GM18873 (cell line): ENCODE measurements around the gene SEC14L1.
"Not testable (repeated sequence)": the region's sequence is repeated elsewhere in the genome, so short reads cannot be mapped to it uniquely, and the experiment has no call there.

ENCODE experiments used
- ATAC-seq: cut with Tn5 transposase; IDR thresholded peaks from one replicate; pipeline ENCODE4 v1.9.1; 2021; ENCODE audit warnings: mild to moderate bottlenecking, moderate library complexity, moderate number of reproducible peaks; ENCODE audit not compliant: unreplicated experiment, low FRiP score

The SEC14L1 gene

DNA sequence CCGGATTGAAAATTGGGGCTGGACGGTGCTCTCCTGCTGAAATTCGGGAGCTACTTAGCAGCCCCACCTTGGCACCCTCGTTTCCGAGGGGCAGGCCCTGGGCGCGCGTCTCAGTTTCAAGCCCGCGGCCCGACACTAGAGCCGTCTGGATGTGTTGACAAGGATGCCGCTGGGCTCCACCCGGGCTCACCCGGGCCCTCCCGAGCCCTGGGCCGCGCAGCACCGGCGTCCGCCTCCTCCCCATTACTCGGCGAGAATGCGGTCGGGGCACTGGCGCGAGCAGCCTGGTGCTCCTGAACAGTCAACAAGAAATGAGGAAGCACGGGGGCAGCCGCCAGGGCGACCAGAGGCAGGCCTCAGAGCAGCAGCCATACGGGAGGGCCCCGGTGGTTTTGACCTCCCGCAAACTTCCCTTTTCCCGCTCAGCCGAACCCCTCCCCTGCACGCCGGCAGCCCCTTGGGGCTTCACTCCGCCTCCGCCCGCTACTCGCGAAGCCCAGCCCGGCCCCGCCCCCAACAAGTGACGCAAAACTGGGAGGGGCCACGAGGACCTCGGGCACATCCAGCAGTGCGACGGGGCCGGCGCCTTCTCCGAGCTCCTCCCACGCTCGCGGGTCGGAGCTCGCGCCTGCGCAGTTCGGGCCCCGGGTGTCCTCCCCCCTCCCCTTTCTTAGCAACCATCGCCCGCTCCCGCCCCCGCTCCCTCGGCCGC lies 447 bp upstream of the SEC14L1 start:
- peak; percentile 71 for ATAC-seq

DNA sequence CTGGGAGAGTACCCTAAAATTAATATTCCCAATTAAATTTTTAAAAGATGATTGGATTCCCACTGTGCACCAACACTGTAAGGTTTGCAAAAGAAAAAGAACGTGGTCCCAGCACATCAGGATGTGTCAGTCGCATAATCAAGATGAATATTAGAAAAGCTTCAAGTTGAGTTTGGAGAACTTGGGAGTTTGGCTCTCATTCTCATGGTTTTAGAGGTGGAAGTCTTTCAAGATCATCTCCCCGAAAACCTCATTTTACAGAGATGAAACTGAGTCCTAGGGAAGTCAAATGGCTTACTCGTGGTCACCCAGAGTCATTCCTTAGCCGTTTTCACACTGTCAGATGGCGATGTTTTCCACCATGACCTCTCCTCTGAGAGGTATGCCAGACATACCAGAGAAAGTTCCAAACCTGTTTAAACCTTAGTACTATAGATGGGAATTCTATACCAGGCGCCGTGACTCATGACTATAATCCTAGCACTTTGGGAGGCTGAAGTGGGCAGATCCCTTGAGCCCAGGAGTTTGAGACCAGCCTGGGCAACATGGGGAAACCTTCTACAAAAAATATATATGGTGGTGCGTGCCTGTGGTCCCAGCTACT lies 1.2 kb downstream of the SEC14L1 start:
- ATAC-seq, result no peak

DNA sequence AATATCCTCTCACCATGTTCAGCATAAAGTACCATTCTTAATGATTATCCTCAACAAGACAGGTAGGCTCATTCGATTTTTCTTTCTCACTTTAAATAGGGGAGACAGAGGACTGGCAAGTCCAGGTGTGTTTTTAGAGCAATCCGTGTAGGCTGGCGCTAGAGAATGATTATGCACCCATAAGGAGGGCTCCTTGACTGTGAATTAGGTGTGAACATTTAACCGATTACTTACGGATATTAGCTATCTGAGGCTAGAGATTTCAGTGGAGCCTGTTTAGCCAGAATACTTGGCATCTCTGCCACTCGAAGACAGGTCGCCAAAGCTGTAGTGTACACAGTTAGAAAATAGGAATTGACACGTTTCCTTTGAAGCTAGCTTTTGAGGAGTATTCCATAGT lies 1.9 kb downstream of the SEC14L1 start:
- no peak for ATAC-seq

DNA sequence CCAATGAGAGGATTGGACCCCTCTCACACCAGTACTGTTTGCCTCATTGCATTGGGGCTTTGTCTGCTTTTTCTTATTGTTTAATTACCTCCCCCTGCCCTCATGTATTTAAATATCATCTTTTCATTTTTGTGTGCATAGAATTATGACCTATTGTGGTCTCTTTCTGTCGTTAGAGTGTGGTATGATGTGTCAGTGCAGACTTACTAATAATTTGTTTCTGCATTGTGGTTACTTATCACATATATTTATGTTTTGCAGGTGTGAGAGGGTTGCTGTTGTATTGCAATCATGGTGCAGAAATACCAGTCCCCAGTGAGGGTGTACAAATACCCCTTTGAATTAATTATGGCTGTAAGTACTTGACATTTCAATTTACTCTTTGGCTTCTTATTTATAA lies 2.5 kb downstream of the SEC14L1 start:
- ATAC-seq, result no peak

DNA sequence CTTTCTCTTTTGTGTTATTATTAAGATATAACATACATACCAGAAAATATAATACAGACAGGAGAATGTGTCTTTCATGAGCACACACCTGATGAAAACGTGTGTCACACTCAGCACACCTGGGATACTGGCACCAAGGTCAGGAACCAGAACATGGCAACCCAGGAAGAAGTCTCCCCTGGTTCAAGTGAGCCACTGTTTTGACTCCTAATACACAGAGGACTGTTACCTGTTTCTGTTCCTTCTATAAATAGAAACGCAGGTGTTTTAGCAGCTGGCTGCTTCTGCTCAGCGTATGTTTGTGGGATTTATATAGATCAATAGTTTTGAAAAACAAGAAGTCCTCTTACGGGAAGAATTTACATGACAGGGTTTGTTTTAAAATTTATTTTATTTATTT lies 3.5 kb downstream of the SEC14L1 start:
- ATAC-seq, result no peak

DNA sequence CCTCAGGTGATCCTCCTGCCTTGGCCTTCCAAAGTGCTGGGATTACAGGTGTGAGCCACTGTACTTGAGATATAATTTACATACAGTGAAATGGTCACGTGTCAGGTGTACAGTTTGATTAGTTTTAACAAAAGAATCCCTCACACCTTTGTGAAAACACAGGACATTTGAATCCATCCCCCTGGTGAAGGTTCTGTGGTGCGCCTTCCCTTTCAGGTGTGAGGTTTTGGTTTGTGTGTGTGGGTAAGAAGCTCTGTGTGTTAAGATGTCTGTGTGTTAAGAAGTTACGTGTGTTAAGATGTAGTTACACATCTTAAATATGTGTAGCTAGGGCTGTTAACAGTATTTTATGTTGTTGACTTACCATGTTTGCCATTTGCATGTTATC lies 4.4 kb downstream of the SEC14L1 start:
- no peak for ATAC-seq

DNA sequence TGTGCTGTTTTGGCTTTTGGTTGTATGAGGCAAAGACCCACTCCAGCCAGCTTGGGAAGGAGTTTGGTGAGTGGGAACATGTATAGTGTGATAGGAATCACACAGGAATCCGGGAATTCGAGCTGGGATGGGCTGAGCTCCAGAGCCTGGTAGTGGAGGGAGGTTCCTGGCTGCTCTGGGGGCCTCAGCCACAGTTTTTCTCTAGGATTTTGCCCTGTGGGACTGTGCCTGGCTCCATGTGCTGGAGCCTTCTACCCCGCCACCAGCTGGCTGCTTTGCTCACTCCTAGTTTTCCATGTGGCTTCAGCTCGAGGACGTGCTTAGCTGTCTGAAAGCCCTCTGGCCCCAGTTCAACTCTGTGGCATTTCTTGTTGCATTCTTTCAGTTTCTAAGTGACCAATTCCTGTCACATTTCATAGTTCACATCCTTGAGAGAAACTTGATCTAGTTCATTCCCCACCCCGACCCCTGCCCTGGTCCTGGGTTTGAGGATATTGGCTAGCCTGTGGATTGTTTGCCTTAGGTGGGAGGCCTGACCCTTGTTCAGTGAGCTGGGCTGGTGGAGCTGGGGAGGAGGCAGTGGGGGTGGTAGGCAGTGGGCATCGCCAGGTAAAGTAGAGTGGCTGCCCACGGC lies 5.0 kb downstream of the SEC14L1 start:
- no peak for ATAC-seq

DNA sequence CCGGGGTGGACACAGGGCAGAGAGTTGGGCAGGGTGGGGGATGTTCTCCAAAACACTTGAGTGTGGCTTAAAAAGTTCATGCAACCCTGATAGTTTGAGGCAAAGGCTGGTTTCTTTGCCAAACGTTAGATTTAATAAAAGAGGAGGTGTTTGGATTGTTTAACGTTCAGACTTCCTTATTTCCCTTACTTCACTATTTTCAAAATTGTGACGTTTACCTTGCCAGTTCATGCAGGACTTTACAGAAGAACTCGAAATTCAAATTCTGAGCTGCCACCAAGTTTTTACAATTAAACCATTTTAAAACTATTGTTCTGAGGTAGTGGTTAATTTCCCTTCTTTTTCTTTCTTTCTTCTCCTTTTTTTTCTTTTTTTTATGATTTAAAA lies 5.5 kb downstream of the SEC14L1 start:
- ATAC-seq, result no peak

DNA sequence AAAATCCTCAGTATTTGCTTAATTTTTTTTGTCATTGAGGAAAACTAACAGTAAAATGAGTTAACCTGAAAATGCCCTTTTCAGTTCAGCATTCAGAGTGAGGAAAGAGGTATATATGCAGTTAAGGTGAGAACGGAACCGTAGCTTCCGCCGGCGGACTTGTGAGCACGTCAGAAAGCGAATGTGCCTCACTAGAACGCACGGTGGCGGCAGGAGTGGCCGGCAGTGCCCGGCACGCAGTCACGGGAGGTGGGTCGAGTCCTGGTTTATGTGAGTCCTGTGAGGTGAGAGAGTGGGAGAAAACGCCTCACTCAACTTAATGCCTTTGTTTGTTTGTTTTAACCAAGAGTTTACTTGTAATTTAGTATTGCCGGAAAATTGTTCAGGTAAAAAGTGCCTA lies 6.1 kb downstream of the SEC14L1 start:
- no peak for ATAC-seq

DNA sequence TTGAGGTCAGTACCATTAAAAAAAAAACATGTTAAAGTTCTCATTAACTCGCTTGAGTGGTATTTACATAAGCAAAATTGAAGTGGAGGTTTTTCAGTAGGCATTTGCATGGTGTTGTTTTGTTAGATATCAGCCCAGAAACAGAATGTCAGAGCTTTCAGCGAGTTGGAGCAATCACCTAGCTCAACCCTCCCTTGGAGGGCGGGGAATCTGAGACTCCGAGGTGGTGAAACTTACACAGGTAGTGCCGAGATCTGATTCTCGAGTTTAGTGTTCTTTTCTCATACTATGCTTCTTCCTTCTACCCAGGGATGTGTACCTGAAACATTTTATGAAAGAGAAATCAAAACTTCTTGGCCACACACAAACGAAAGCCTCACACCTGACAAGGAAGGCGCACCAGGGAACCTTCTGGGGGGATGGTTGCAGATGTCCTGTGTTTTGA lies 6.6 kb downstream of the SEC14L1 start:
- ATAC-seq, result peak; percentile 48

DNA sequence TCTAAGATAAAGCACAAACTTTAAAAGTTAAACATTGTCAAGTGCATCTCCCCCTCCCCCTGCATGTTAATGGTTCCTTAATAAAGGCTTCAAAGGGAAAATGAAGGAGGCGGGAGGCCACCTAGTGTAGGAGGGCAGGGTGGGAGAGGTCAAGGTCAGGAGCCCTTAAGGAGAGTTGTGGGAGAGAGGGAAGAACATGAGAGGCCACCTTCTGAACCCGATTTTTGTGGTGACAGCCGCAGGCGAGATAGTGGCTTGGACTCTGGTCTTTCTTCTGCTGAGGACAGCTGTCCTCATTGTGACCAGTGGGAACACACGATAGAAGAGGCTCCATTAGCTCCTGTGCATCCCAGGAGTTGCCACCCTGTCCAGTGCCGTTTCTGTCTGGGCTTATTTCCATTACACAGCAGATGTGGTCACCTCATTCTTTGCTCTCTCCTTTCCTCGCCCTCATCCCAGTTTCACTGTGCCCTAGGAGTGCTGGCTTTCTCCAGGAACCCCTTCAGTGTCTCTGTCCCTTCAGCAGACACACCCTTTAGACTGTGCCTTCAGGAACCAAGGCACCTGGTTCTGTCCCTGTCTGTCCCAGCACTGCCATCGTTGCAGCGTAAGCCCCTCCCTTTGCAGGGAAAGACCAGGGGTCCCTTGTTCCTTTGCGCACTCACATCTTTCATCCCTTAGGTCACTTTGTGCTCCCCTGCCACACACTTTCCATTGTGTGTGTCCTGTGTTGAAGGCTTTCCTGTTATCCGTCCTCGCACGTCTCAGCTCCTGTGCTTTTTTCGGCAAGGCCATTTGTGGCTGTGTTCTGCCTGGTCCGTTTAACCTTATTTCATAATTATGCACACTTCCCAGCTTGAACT lies 7.5 kb downstream of the SEC14L1 start:
- no peak for ATAC-seq

DNA sequence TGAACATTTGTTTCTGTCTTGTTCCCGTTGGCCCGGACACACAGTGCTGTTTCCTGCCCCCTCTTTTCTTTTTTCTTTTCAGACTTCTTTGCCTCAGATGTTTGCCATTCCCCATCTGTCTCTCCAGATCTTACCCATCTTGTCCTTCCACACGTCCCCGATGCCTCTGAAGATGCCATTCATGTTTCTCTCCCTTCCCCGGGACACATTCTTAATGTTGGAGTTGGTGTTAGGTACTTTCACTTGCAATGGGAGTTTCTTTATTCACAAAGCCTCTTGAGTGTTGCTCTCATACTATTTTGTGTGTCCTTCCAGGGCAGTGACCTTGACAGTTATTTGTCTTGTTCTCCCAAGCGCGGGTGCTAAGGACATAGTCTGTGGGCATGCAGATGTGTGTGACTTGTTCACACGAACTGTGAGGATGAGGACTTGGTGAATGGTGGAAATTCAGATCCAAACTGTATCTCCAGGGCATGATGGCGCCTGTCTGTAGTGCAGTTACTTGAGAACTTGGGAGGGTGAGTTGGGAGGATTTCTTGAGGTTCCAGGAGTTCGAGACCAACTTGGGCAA lies 8.3 kb downstream of the SEC14L1 start:
- ATAC-seq, result no peak

DNA sequence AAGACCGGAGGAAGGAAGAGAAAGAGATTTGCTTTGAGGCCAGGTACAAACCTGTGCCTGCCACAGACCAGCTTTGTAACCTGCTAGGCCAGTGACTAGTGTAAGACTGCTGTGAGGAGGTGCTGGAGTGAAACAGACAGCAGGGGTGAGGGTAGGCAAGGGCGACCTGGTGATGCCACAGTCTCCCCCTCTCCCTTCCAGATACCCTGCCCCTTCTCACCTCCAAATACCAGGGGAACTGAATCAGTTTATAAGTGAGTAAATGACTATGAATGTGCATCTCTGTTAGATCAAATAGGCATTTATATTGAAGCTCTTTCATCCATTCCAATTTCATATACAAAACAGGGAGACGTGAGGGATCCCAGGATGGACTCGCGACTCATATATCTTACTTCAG lies 9.4 kb downstream of the SEC14L1 start:
- no peak for ATAC-seq

DNA sequence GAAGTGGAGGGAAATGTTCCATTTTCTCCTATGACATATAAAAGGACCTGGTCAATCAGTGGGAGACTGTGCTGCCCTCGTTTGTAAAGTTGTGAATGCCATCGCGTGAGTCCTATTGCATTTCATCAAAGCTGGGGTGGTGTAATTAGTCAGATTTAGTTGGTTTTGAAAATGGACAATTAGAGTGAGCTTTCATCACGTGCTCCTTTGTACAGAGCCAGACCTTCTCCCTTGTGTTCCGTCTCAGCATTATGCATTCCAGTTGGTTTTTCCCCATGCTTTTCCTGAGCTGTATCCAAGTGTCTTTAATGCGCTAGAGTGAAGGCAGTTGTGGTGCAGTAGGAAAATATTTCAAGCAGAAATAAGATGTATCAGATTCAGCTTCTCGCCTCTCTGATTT lies 10.4 kb downstream of the SEC14L1 start:
- ATAC-seq, result no peak

DNA sequence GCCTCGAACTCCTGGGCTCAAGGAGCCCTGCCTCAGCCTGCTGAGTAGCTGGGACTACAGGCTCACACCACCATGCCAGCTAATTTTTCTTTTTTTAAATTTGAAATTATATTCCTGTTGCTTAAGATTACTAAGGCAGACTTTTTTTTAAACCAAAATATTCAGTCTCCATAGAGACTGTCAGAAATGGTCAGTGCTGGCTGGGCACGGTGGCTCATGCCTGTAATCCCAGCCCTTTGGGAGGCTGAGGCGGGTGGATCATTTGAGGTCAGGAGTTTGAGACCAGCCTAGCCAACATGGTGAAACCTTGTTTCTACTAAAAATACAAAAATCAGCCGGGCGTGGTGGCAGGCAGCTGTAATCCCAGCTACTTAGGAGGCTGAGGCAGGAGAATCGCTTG lies 11.3 kb downstream of the SEC14L1 start:
- ATAC-seq, result not testable (repeated sequence)

DNA sequence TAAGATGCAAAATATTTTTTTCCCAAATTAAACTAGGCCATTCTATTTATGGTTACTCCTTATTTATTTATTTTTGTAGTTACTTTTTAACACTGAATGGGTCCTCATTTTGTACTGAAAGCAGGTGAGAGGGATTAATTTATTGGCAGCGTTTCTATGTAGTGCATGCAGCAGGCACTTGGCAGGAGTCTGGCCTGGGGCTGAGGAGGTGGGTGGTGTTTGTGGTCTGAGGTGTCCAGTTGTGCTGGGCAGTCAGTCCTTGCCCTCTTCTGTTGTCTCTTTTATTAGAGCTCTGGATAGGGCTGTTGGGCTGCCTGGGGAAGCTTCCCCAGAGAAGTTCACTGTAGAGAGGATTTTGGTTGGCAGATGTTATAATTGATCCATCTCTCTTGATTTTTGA lies 12.7 kb downstream of the SEC14L1 start:
- no peak for ATAC-seq

DNA sequence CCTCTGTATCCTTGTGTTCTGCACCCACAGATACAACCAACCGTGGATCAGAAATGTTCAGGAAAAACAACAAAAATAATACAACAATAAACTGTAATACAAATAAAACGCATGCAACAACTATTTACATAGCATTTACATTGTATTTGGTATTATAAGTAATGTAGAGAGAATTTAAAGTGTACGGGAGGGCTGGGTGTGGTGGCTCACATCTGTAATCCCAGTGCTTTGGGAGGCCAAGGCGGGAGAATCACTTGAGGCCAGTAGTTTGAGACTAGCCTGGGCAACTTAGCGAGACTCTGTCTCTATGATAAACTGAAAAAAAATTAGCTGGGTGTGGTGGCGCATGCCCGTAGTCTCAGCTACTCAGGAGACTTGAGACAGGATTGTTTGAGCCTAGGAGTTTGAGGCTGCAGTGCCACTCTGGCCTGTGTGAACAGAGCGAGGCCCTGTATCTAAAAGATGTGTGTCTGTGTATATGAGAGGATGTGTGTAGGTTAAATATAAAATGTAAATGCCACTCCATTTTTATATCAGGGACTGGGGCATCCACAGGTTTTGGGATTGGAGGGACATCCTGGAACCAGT lies 13.3 kb downstream of the SEC14L1 start:
- ATAC-seq, result no peak

DNA sequence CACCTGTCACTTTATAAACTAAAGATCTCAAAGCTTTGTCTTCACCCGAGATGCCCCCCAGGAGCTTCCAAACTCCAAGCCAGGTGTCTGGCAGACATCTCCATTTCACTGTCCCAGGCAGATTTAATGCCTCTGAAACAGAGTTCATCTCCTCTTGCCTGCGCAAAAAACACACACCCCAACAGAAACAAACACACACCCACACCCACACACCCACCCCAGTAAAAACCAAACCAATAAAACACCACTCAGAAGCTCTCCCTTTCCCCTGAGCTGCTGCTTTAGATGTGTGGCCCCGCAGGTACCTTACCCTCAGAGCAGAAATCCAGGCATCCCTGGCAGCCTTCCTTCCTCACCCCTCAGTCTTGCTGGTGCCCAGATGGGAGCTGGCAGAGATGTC lies 14.4 kb downstream of the SEC14L1 start:
- no peak for ATAC-seq

DNA sequence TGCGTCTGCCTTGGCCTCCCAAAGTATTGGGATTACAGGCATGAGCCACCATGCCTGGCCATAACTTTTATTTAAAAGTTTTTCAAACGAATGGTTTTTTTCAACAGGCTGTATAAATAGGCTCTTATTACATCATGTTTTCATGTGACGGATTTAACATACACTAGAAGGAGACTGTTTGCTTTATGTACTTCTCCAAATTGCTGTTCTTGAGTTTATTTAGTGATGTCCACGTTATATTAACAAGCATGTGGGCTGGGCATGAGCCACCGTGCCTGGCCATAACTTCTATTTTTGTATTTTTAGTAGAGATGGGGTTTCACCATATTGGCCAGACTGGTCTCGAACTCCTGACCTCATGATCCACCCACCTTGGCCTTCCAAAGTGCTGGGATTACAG lies 17.0 kb downstream of the SEC14L1 start:
- ATAC-seq, result not testable (repeated sequence)

DNA sequence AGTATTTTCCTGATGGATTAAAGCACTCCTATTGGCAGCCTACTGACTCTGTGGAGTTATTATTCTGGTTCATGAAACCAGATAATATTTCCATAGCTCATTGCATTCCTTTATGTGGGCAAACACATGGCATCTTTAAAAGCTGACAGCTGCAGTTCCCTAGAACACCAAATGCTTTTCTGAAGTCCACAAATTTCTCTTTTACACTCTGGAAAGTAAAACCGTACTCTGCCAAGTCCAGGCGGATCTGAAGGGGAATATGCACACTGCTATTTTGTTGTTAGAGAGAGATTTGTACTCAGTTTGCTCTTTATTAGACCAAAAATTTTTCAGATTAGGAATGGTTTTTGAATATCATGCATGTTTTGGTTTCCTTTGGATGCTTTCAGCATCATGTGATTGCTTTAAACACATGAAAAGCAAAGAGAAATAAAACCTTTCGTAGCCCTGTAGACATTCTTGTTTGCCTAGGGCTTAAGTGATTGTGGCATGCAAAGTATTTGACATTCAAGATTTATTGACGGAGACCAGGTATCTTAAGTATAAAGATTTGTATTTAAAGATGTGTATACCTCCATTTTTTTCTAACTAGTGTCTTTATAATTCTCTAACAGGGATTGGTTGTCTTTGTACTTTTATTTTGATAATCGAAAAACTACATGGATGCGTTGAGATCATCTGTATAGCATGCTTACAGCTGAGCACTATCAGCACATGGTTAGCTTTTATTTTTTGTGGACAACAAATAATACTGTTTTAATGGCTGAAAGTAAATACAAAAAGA lies 19.5 kb downstream of the SEC14L1 start:
- ATAC-seq, result no peak
